HG03103 (cell line): Measurements from ENCODE around the gene SRRT.
"Not testable (repeated sequence)": the region's sequence is repeated elsewhere in the genome, so short reads cannot be mapped to it uniquely, and the experiment has no call there.

Source experiments
- ATAC-seq: cut with Tn5 transposase; IDR thresholded peaks from one replicate; pipeline ENCODE4 v1.9.1; 2021; ENCODE audit warnings: low read depth; ENCODE audit not compliant: unreplicated experiment

SRRT gene

DNA sequence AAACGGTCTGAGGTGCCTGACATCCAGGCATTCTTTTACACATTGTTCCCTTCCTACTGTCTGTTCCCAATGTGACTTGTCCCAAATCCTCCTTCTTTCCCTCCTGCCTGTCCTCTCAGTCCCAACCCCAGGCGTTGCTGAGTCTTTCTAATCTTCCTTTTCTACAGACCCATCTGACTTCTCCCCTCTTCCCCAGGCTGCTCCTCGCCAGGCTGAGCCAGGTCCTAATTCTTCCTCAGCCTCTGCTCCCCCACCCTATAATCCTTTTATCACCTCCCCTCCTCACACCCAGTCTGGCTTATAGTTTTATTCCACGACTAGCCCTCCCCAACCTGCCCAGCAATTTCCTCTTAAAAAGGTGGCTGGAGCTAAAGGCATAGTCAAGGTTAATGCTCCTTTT, 48.7 kb downstream of the SRRT start:
- ATAC-seq: not testable (repeated sequence)

DNA sequence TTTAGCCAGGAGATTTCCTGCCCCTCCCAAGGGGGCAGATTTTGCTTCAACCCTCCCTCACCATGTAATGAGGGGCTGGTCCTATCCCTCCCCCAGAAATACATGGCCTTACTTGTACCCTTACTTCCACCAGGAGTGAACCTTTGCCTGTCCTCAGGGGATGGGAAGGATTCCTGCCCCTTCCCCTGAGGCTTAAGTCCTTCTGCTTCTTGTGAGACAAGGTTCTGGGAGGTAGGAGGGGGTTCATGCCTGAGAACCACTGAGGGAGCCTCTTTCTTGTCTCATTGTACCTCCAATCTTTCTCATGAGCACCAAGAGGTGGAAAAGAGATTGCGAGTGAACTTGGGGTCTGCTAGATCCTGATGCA, 54.9 kb downstream of the SRRT start:
- ATAC-seq: no peak

DNA sequence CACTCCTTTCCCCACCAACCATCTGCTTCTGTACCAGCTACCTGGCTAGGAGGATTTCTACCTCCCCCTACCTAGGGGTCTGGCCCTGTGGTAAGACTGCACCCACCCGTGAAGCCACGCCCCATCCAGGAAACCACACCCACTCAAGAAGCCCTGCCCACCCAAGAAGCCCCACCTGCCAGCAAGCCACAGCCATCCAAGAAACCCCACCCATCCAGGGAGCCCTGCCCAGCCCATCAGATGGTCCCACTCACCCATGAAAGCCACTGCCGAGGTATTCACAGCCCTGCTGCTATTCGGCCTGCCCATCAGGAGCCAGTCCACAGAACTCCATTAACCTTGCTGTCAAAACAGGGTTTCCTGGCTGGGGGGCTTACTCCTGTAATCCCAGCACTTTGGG, 58.8 kb downstream of the SRRT start:
- no peak for ATAC-seq

GRCh38 chr7:100935381-100935780, 60.5 kb downstream of the SRRT start:
- ATAC-seq: not testable (repeated sequence)

DNA sequence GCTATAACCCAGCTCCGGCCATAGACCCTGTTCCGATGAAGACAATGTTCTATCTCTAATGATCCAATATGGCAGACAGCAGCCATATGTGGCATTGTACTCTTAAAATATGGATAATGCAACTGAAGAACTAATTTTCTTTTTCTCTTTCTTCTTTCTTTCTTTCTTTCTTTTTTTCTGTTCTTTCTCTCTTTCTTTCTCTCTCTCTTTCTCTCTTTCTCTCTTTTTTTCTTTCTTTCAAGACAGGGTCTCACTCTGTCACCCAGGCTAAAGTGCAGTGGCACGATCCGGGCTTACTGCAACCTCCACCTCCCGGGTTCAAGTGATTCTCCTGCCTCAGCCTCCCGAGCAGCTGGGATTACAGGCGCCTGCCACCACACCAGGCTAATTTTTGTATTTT, 61.3 kb downstream of the SRRT start:
- not testable (repeated sequence) for ATAC-seq
